SK-N-SH (cell line): ENCODE data around the gene FBXW5. TPM values are rescaled to one million over a fixed set of nuclear protein-coding genes. Genes with fewer than 3 reads are reported as not detected.

Source experiments
- CTCF ChIA-PET: fragments of 300-600, 350-600 bp; formaldehyde crosslinking; extraction: SDS; loops from one replicate; lab custom pipeline; 2021; lab: Yijun Ruan, JAX
- POLR2A ChIA-PET: fragments of 350-600 bp; sonication (Branson Sonifier 250); formaldehyde crosslinking; extraction: SDS; loops from one replicate; lab custom pipeline; 2020; ENCODE audit warnings: antibody characterized with exemption, inconsistent platforms; lab: Yijun Ruan, JAX
- DNase-seq: peaks from one replicate; pipeline ENCODE4 v3.0.0; 2012
- H2AFZ ChIP-seq: fragments of 200-600 bp; sonication (generic); 2 replicates; pipeline ENCODE4 v1.8.1; 2016; ENCODE audit warnings: antibody characterized with exemption, mild to moderate bottlenecking, low read depth
- H3F3A ChIP-seq: fragments of 200-600 bp; sonication (generic); replicated peaks from 2 replicates; pipeline ENCODE3; 2016; ENCODE audit warnings: antibody characterized with exemption, mild to moderate bottlenecking; ENCODE audit not compliant: insufficient read depth
- H3K27ac ChIP-seq, 2 experiments: fragments of 200-500 bp in 1 of 2; fragments of 200-600 bp in 1 of 2; sonication (Bioruptor generic) in 1 of 2; sonication (generic), shearing (Covaris generic) in 1 of 2; 2 replicates each; pipeline versions ENCODE4 v1.5.1 to v1.6.1; 2014 to 2016; ENCODE audit warnings: low read depth in 2 of 2, inconsistent platforms in 1 of 2, low read length in 1 of 2, mild to moderate bottlenecking in 1 of 2, mixed read lengths in 1 of 2
- H3K27me3 ChIP-seq: fragments of 200-600 bp; sonication (generic), shearing (Covaris generic); 2 replicates; pipeline ENCODE4 v1.6.1; 2016; ENCODE audit warnings: mixed run types; ENCODE audit not compliant: insufficient read depth
- H3K36me3 ChIP-seq, 2 experiments: fragments of 200-500 bp in 1 of 2; fragments of 200-600 bp in 1 of 2; sonication (Bioruptor generic) in 1 of 2; sonication (generic) in 1 of 2; replicated peaks in 1 of 2; 2 replicates each; pipeline versions ENCODE3 to v1.5.1; 2014 to 2016; ENCODE audit warnings: low read length in 1 of 2, mild to moderate bottlenecking in 1 of 2; ENCODE audit not compliant: insufficient read depth in 2 of 2, control insufficient read depth in 1 of 2
- H3K4me1 ChIP-seq, 2 experiments: fragments of 200-500 bp in 1 of 2; fragments of 200-600 bp in 1 of 2; sonication (Bioruptor generic) in 1 of 2; sonication (generic), shearing (Covaris generic) in 1 of 2; 2 replicates each; pipeline versions ENCODE4 v1.5.1 to v1.6.1; 2014 to 2016; ENCODE audit warnings: low read depth in 1 of 2, low read length in 1 of 2, mixed run types in 1 of 2; ENCODE audit not compliant: insufficient read depth in 2 of 2, control insufficient read depth in 1 of 2
- H3K4me2 ChIP-seq: fragments of 200-600 bp; sonication (generic), shearing (Covaris generic); 2 replicates; pipeline ENCODE4 v1.6.1; 2017; ENCODE audit warnings: mixed run types
- H3K4me3 ChIP-seq, 2 experiments: fragments of 200-500 bp in 1 of 2; fragments of 200-600 bp in 1 of 2; sonication (Bioruptor generic) in 1 of 2; sonication (generic), shearing (Covaris generic) in 1 of 2; 2 replicates each; pipeline versions ENCODE4 v1.5.1 to v1.8.1; 2014 to 2016; ENCODE audit warnings: low read depth in 2 of 2, inconsistent platforms in 1 of 2, low read length in 1 of 2, mild to moderate bottlenecking in 1 of 2, mixed read lengths in 1 of 2, moderate library complexity in 1 of 2
- H3K79me2 ChIP-seq: fragments of 200-600 bp; sonication (generic); 2 replicates; pipeline ENCODE4 v1.8.1; 2017; ENCODE audit warnings: mild to moderate bottlenecking; ENCODE audit not compliant: insufficient read depth
- H3K9ac ChIP-seq: fragments of 200-600 bp; sonication (generic); 2 replicates; pipeline ENCODE4 v1.6.1; 2017; ENCODE audit warnings: mixed run types
- H3K9me2 ChIP-seq: fragments of 200-600 bp; sonication (generic); 2 replicates; pipeline ENCODE4 v1.6.1; 2017; ENCODE audit warnings: mixed run types
- H3K9me3 ChIP-seq: fragments of 200-600 bp; sonication (generic); 2 replicates; pipeline ENCODE4 v1.6.1; 2017; ENCODE audit warnings: mixed run types, mild to moderate bottlenecking, moderate library complexity
- H4K20me1 ChIP-seq: fragments of 200-600 bp; sonication (generic); 2 replicates; pipeline ENCODE4 v1.6.1; 2017; ENCODE audit warnings: mild to moderate bottlenecking, mixed run types; ENCODE audit not compliant: insufficient read depth
- CHD2 ChIP-seq: fragments of 150-350 bp; IDR thresholded peaks from 2 replicates; pipeline ENCODE4 v1.6.1; 2018; ENCODE audit warnings: low read length; ENCODE audit not compliant: partially characterized antibody
- ELF1 ChIP-seq: IDR thresholded peaks from 2 replicates; pipeline ENCODE4 v1.4.0; 2012
- FOXJ3 ChIP-seq: sonication (generic); formaldehyde crosslinking; IDR thresholded peaks from 2 replicates; pipeline ENCODE4 v1.5.1; 2020; ENCODE audit warnings: mild to moderate bottlenecking, missing genetic modification reagents
- FOXM1 ChIP-seq: IDR thresholded peaks from 2 replicates; pipeline ENCODE4 v1.4.0; 2012; ENCODE audit warnings: low read depth, mild to moderate bottlenecking
- GATA2 ChIP-seq: sonication (generic); formaldehyde crosslinking; IDR thresholded peaks from 2 replicates; pipeline ENCODE4 v1.5.0; 2020; ENCODE audit warnings: mild to moderate bottlenecking, missing genetic modification reagents
- JUND ChIP-seq: IDR thresholded peaks from 2 replicates; pipeline ENCODE4 v1.4.0; 2012
- NFIC ChIP-seq: IDR thresholded peaks from 2 replicates; pipeline ENCODE4 v1.4.0; 2012; ENCODE audit warnings: borderline replicate concordance
- NRF1 ChIP-seq: IDR thresholded peaks from 2 replicates; pipeline ENCODE4 v1.6.1; 2012; ENCODE audit warnings: low read depth, mild to moderate bottlenecking, low read length
- POLR2AphosphoS5 ChIP-seq: IDR thresholded peaks from 2 replicates; pipeline ENCODE4 v1.6.1; 2012; ENCODE audit warnings: low read depth, low read length
- RCOR1 ChIP-seq: fragments of 150-350 bp; IDR thresholded peaks from 2 replicates; pipeline ENCODE4 v1.6.1; 2017; ENCODE audit warnings: antibody characterized with exemption, low read length
- RXRA ChIP-seq: IDR thresholded peaks from 2 replicates; pipeline ENCODE4 v1.4.0; 2012; ENCODE audit warnings: low read depth, mild to moderate bottlenecking, borderline replicate concordance
- SIN3A ChIP-seq: IDR thresholded peaks from 2 replicates; pipeline ENCODE4 v1.6.1; 2012; ENCODE audit warnings: low read depth, mild to moderate bottlenecking, low read length, moderate library complexity, borderline replicate concordance
- SMC3 ChIP-seq: IDR thresholded peaks from 2 replicates; pipeline ENCODE4 v1.6.1; 2012; ENCODE audit warnings: low read depth, low read length, improper control_type of control experiment
- TAF1 ChIP-seq: IDR thresholded peaks from 2 replicates; pipeline ENCODE4 v1.6.1; 2012; ENCODE audit warnings: low read depth, mild to moderate bottlenecking, low read length, moderate library complexity, borderline replicate concordance
- TCF12 ChIP-seq: IDR thresholded peaks from 2 replicates; pipeline ENCODE4 v1.4.0; 2012
- TEAD4 ChIP-seq: IDR thresholded peaks from 2 replicates; pipeline ENCODE4 v1.4.0; 2012; ENCODE audit warnings: mild to moderate bottlenecking, borderline replicate concordance; ENCODE audit not compliant: insufficient read depth
- WGBS: methylation state at CpG from one replicate; pipeline ENCODE4 v1.1.6; 2017; ENCODE audit warnings: low lambda C conversion rate; 5-methylcytosine and 5-hydroxymethylcytosine counted together
- polyA plus RNA-seq, 3 experiments: library from polyadenylated mRNA; depleted of rRNA; stranded (reverse); fragments of >200 nt; gene quantifications; 2 replicates each; pipeline ENCODE4 v1.2.3, GENCODE V29; 2012
- TF ChIP-seq, protein P1 (sequence below): IDR thresholded peaks from 2 replicates; pipeline ENCODE4 v1.4.0; 2012; ENCODE audit warnings: low read depth, borderline replicate concordance
- TF ChIP-seq, protein P2 (sequence below): IDR thresholded peaks from 2 replicates; pipeline ENCODE4 v1.4.0; 2012; ENCODE audit warnings: low read depth, borderline replicate concordance
- TF ChIP-seq, protein P3 (sequence below): IDR thresholded peaks from 2 replicates; pipeline ENCODE4 v1.6.1; 2012; ENCODE audit warnings: mild to moderate bottlenecking, low read depth, low read length, moderate library complexity

The FBXW5 gene
- polyA plus RNA-seq, 1 of the 3 experiments (the other 2 are of a cell fraction): 78.9 TPM

DNA sequence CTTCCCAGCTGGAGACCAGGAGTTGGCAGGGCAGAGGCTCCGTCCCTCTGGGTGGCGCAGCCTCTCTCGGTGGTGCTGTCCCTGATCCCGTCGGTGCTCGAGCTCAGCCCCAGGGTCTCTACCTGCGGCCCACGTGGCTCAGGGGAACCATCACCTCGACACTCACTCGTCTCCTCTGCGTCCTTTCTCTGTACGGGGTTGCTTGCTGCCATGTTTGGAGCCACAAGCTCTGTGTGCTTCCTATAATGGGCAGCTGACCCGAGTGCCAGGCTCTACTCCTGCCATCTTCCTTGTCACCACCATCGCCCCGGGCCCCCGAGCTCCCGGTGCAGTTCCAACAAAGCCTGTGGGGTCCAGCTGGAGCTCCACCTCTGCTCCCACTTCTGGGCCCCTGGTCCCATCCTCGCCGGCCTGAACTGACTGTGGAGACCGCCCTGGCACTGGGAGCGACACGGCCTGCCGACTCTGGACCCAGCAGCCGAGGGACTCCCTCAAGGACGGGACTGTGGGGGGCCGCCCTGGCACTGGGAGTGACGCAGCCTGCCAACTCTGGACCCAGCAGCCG, 5.0 kb downstream of the FBXW5 start:
- H2AFZ ChIP-seq: no peak overlapping the region
- H3K9ac ChIP-seq: no peak overlapping the region
- H4K20me1 ChIP-seq: peaks cover 13% of the 10 kb centered on the region
- CTCF ChIA-PET: interaction anchor here (1.0 to 1.8 kb wide), 3 partner anchors 9 to 97 kb away, joined by 3 to 5 read pairs (median 3); no protein-coding TSS in a partner anchor
- no peak overlapping the region for H3K4me3 ChIP-seq
- 83% methylated on average over 17 of the region's 28 CpGs for WGBS
- no peak for DNase-seq
- no peak overlapping the region for H3K4me2 ChIP-seq
- POLR2A ChIA-PET: no interaction called here
- H3K79me2 ChIP-seq: peaks cover 28% of the 10 kb centered on the region
- no peaks in the 10 kb centered on the region for H3K27me3 ChIP-seq
- TF ChIP-seq RCOR1 (no peak), GATA2 (no peak), SIN3A (no peak), POLR2AphosphoS5 (no peak), TCF12 (no peak), RXRA (no peak), JUND (no peak), NFIC (no peak), FOXJ3 (CRISPR knock-in tag) (no peak), FOXM1 (no peak), SMC3 (no peak), TAF1 (no peak)
- TF ChIP-seq, protein P1, sequence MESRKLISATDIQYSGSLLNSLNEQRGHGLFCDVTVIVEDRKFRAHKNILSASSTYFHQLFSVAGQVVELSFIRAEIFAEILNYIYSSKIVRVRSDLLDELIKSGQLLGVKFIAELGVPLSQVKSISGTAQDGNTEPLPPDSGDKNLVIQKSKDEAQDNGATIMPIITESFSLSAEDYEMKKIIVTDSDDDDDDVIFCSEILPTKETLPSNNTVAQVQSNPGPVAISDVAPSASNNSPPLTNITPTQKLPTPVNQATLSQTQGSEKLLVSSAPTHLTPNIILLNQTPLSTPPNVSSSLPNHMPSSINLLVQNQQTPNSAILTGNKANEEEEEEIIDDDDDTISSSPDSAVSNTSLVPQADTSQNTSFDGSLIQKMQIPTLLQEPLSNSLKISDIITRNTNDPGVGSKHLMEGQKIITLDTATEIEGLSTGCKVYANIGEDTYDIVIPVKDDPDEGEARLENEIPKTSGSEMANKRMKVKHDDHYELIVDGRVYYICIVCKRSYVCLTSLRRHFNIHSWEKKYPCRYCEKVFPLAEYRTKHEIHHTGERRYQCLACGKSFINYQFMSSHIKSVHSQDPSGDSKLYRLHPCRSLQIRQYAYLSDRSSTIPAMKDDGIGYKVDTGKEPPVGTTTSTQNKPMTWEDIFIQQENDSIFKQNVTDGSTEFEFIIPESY: no peak
- TF ChIP-seq, protein P2, sequence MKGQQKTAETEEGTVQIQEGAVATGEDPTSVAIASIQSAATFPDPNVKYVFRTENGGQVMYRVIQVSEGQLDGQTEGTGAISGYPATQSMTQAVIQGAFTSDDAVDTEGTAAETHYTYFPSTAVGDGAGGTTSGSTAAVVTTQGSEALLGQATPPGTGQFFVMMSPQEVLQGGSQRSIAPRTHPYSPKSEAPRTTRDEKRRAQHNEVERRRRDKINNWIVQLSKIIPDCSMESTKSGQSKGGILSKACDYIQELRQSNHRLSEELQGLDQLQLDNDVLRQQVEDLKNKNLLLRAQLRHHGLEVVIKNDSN: no peak
- TF ChIP-seq, all 33 proteins: peak for 0
- H3K9me3 ChIP-seq: no peaks in the 10 kb centered on the region
- no peak overlapping the region for H3K27ac ChIP-seq
- peaks cover 0 to 9% of the 10 kb centered on the region in 2 experiments; a peak in 1 of 4 replicates for H3K4me1 ChIP-seq
- H3K9me2 ChIP-seq: no peaks in the 10 kb centered on the region
- peaks cover 14% of the 10 kb centered on the region for H3F3A ChIP-seq
- H3K36me3 ChIP-seq: peaks cover 15 to 38% of the 10 kb centered on the region in 2 experiments

GRCh38 chr9:136937186-136938001, 7.1 kb downstream of the FBXW5 start:
- H2AFZ ChIP-seq: no peak overlapping the region
- ChIA-PET CTCF (interaction anchor here (1.2 to 1.8 kb wide), 2 partner anchors 10 to 11 kb away, joined by 3 to 5 read pairs; no protein-coding TSS in a partner anchor), POLR2A (no interaction called here)
- DNase-seq: no peak
- no peak overlapping the region for H3K27ac ChIP-seq
- no peaks in the 10 kb centered on the region for H3K9me3 ChIP-seq
- H3F3A ChIP-seq: peaks cover 14% of the 10 kb centered on the region
- H3K9me2 ChIP-seq: no peaks in the 10 kb centered on the region
- no peak overlapping the region for H3K4me3 ChIP-seq
- H3K27me3 ChIP-seq: no peaks in the 10 kb centered on the region
- no peak overlapping the region for H3K9ac ChIP-seq
- H4K20me1 ChIP-seq: peaks cover under 1% of the 10 kb centered on the region; the same call in 1 of the 2 replicates
- H3K79me2 ChIP-seq: peaks cover 10% of the 10 kb centered on the region
- H3K36me3 ChIP-seq: peaks cover 16 to 32% of the 10 kb centered on the region in 2 experiments
- WGBS: 91% methylated on average over 11 of the region's 15 CpGs
- H3K4me2 ChIP-seq: no peak overlapping the region
- H3K4me1 ChIP-seq: no peaks in the 10 kb centered on the region
- TF ChIP-seq ELF1 (no peak), CHD2 (no peak), NFIC (no peak), TEAD4 (no peak), NRF1 (no peak), SIN3A (no peak), RXRA (no peak)
- TF ChIP-seq, protein P1: no peak
- TF ChIP-seq, protein P3, sequence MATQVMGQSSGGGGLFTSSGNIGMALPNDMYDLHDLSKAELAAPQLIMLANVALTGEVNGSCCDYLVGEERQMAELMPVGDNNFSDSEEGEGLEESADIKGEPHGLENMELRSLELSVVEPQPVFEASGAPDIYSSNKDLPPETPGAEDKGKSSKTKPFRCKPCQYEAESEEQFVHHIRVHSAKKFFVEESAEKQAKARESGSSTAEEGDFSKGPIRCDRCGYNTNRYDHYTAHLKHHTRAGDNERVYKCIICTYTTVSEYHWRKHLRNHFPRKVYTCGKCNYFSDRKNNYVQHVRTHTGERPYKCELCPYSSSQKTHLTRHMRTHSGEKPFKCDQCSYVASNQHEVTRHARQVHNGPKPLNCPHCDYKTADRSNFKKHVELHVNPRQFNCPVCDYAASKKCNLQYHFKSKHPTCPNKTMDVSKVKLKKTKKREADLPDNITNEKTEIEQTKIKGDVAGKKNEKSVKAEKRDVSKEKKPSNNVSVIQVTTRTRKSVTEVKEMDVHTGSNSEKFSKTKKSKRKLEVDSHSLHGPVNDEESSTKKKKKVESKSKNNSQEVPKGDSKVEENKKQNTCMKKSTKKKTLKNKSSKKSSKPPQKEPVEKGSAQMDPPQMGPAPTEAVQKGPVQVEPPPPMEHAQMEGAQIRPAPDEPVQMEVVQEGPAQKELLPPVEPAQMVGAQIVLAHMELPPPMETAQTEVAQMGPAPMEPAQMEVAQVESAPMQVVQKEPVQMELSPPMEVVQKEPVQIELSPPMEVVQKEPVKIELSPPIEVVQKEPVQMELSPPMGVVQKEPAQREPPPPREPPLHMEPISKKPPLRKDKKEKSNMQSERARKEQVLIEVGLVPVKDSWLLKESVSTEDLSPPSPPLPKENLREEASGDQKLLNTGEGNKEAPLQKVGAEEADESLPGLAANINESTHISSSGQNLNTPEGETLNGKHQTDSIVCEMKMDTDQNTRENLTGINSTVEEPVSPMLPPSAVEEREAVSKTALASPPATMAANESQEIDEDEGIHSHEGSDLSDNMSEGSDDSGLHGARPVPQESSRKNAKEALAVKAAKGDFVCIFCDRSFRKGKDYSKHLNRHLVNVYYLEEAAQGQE: no peak
